ENCODE data around the gene ING5. TPM values are rescaled to one million over a fixed set of nuclear protein-coding genes. Genes with fewer than 3 reads are reported as not detected.

The ING5 gene
- total RNA-seq, 1 experiment from 2014 or later, result 45.9 TPM

- DNase-seq (ENCODE audit: low read depth, low spot score), result peak; percentile 29
- no peak overlapping the region for H2AFZ ChIP-seq (ENCODE audit: low read depth, low read length, poor library complexity, severe bottlenecking)
Observed at GRCh38 chr2:241774419-241775222, 72.8 kb downstream of the ING5 start.

GRCh38 chr2:241775223-241776177, 73.7 kb downstream of the ING5 start:
- CTCF ChIA-PET, result no interaction called here
- BruUV-seq (replicated peaks), result no TSS peak
- POLR2A ChIA-PET, result no interaction called here
- intact Hi-C loops (cut with micrococcal nuclease), result no loop called here
- H3K36me3 ChIP-seq (ENCODE audit: control insufficient read depth in 1 of 2, insufficient read depth in 2 of 2, low read length in 2 of 2), result no peaks in the 10 kb centered on the region
- H4K20me1 ChIP-seq (ENCODE audit: insufficient read depth), result no peaks in the 10 kb centered on the region
- DNase-seq (ENCODE audit: low read depth, low spot score) (no peak), ATAC-seq (no peak; the same call in none of the 2 replicates)
- H3K9ac ChIP-seq (ENCODE audit: low read length), result peak overlapping the region; percentile 45
- peak overlapping the region; percentile 14; the same call in 1 of the 2 replicates for H3K27ac ChIP-seq (ENCODE audit: low read depth, low read length)
- no peak overlapping the region for H2AFZ ChIP-seq (ENCODE audit: low read depth, low read length, poor library complexity, severe bottlenecking)
- no peaks in the 10 kb centered on the region for H3K27me3 ChIP-seq (ENCODE audit: insufficient read depth, low read length)
- no peaks in the 10 kb centered on the region for H3K79me2 ChIP-seq (ENCODE audit: insufficient read depth, low read length)
- peak overlapping the region; percentile 73 for H3K4me2 ChIP-seq (ENCODE audit: low read length)
- RAD21 ChIA-PET (ENCODE audit: low non-redundant PET in 1 of 2, low total read pairs in 2 of 2, uncharacterized antibody in 2 of 2, unreplicated experiment in 2 of 2), result interaction anchor here in 1 of 2 experiments (0.5 kb wide), 1 partner anchor 77 kb away, joined by 4 read pairs; no protein-coding TSS in a partner anchor
- H3K4me3 ChIP-seq (replicated peaks in 1 of 2; ENCODE audit: low read depth in 1 of 2, low read length in 2 of 2), result peak overlapping the region in 1 of 2 experiments; percentile 37; a peak in 2 of 4 replicates
- no peaks in the 10 kb centered on the region for H3K9me2 ChIP-seq (ENCODE audit: insufficient read depth)
- H3K9me3 ChIP-seq (ENCODE audit: control insufficient read depth in 1 of 2, insufficient read depth in 1 of 2, low read depth in 1 of 2, low read length in 2 of 2), result no peaks in the 10 kb centered on the region
- peaks cover 16 to 31% of the 10 kb centered on the region in 2 experiments for H3K4me1 ChIP-seq (ENCODE audit: control insufficient read depth in 1 of 2, insufficient read depth in 2 of 2, low read length in 2 of 2)
- no peak for TF ChIP-seq POLR2A (IDR thresholded peaks at IDR 0.05; ENCODE audit: borderline replicate concordance, extremely low read depth, insufficient read depth, insufficient read length)
- no peak for TF ChIP-seq POLR2AphosphoS5 (IDR thresholded peaks at IDR 0.05; ENCODE audit: low read depth, low read length)
- TF ChIP-seq EZH2 (IDR thresholded peaks at IDR 0.05), result no peak
- TF ChIP-seq ZNF274 (IDR thresholded peaks at IDR 0.05; ENCODE audit: low read depth, low read length), result no peak
- TF ChIP-seq MAX (IDR thresholded peaks at IDR 0.05), result no peak
- TF ChIP-seq ZFX (IDR thresholded peaks at IDR 0.05), result no peak
- no peak for TF ChIP-seq YY1 (IDR thresholded peaks at IDR 0.05; ENCODE audit: extremely low read depth, insufficient replicate concordance, low read depth, low read length)
- TF ChIP-seq TCF7L2 (IDR thresholded peaks at IDR 0.05; ENCODE audit: borderline replicate concordance, extremely low read depth, insufficient read depth, insufficient read length), result no peak
- TF ChIP-seq JUND (IDR thresholded peaks at IDR 0.05), result no peak
- no peak for TF ChIP-seq EZH2phosphoT487 (IDR thresholded peaks at IDR 0.05; ENCODE audit: borderline replicate concordance)
- TF ChIP-seq SP1 (IDR thresholded peaks at IDR 0.05; ENCODE audit: low read depth), result no peak
- no peak for TF ChIP-seq ELF1 (IDR thresholded peaks at IDR 0.05; ENCODE audit: borderline replicate concordance, low read depth)
- no peak for TF ChIP-seq EGR1 (IDR thresholded peaks at IDR 0.05; ENCODE audit: low read depth)

More at GRCh38 chr2:241774419-241775222, 72.8 kb downstream of the ING5 start:
- no peaks in the 10 kb centered on the region for H3K79me2 ChIP-seq (ENCODE audit: insufficient read depth, low read length)
- peak overlapping the region; percentile 45 for H3K9ac ChIP-seq (ENCODE audit: low read length)
- peak; percentile 82 for ATAC-seq
- peak overlapping the region in 1 of 2 experiments; percentile 37; a peak in 2 of 4 replicates for H3K4me3 ChIP-seq (replicated peaks in 1 of 2; ENCODE audit: low read depth in 1 of 2, low read length in 2 of 2)
- H3K27me3 ChIP-seq (ENCODE audit: insufficient read depth, low read length), result no peaks in the 10 kb centered on the region
- H3K9me3 ChIP-seq (ENCODE audit: control insufficient read depth in 1 of 2, insufficient read depth in 1 of 2, low read depth in 1 of 2, low read length in 2 of 2), result no peaks in the 10 kb centered on the region
- ChIA-PET RAD21 (ENCODE audit: low non-redundant PET in 1 of 2, low total read pairs in 2 of 2, uncharacterized antibody in 2 of 2, unreplicated experiment in 2 of 2) (interaction anchor here in 1 of 2 experiments (0.5 kb wide), 1 partner anchor 77 kb away, joined by 4 read pairs; no protein-coding TSS in a partner anchor), CTCF (no interaction called here), POLR2A (no interaction called here)
- no peaks in the 10 kb centered on the region for H3K36me3 ChIP-seq (ENCODE audit: control insufficient read depth in 1 of 2, insufficient read depth in 2 of 2, low read length in 2 of 2)
- TF ChIP-seq MAX (IDR thresholded peaks at IDR 0.05) (peak; percentile 62; the same call in 1 of the 2 replicates), YY1 (IDR thresholded peaks at IDR 0.05; ENCODE audit: extremely low read depth, insufficient replicate concordance, low read depth, low read length) (no peak)
- H3K4me2 ChIP-seq (ENCODE audit: low read length), result peak overlapping the region; percentile 73
- no TSS peak for BruUV-seq (replicated peaks)
- no peaks in the 10 kb centered on the region for H3K9me2 ChIP-seq (ENCODE audit: insufficient read depth)
- peak overlapping the region; percentile 14; the same call in 1 of the 2 replicates for H3K27ac ChIP-seq (ENCODE audit: low read depth, low read length)
- intact Hi-C loops (cut with micrococcal nuclease), result no loop called here
- H3K4me1 ChIP-seq (ENCODE audit: control insufficient read depth in 1 of 2, insufficient read depth in 2 of 2, low read length in 2 of 2), result peaks cover 16 to 31% of the 10 kb centered on the region in 2 experiments
- H4K20me1 ChIP-seq (ENCODE audit: insufficient read depth), result no peaks in the 10 kb centered on the region
